H4 (cell line): ENCODE results near the gene SNX10. TPM values are rescaled to one million over a fixed set of nuclear protein-coding genes. Genes with fewer than 3 reads are reported as not detected.

ENCODE experiments used
- DNase-seq: peaks from one replicate; pipeline ENCODE4 v3.0.0-alpha.2; 2015; ENCODE audit warnings: low spot score
- total RNA-seq: library from RNA; depleted of rRNA; stranded (reverse); fragments of >200 nt; shearing (Covaris generic); gene quantifications from 2 replicates; pipeline ENCODE4 v1.2.3, GENCODE V29; 2014

Gene SNX10
- total RNA-seq, 1 experiment from 2014 or later, result 38.2 TPM

DNA sequence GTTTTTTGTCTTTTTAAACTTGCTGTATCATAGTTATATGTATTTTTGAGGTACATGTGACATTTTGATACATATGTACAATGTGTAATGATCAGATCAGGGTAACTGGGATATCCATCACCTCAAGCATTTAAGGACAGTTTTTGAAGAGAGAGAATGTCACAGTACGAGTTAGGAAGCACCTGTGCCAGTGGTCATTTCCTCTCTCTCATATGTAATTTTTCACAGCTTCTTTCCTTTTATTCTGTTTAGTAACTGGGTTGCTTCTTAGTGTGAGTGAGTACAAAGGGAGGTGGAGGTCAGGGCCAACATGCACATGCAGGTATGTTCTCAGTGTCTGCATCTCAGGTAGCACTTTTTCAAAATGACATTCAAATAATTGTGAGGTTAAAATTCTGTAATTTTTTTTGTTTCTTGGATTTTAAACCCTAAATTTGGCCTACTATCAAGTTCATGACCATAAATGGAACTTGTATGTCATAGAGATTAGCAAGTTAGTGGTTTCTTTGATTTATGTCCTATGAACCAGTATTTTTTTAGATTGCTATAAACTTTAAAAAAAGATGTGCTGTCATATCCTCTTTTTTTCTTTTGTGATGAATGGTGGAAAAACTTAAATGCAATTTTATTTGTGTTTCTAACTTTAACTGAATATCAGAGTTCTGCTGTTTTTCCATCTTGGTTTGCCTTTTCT lies 42.7 kb downstream of the SNX10 start:
- no peak for DNase-seq

DNA sequence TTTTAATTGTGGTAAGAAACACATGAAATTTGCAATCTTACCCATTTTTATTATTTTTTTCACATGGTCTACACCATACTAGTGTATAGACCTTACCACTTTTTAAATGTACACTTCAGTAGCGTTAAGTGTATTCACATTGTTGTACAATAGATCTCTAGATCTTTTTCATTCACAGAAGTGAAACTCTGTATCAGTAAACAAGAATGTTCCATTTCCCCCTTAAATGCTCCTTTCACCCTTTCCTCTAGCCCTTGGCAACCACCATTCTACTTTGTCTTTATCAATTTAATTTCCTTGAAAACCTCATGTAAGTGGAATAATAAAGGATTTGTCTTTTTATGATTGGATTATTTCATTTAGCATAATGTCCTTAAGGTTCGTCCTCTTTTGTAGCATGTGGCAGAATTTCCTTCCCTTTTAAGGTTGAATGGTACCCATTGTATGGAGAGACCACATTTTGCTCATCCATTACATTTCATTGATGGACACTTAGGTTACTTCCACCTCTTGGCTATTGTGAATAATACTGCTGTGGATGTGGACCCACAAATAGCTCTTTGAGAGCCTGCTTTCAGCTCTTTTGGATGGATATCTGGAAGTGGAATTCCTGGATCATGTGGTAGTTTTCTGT lies 45.7 kb downstream of the SNX10 start:
- DNase-seq, result no peak

DNA sequence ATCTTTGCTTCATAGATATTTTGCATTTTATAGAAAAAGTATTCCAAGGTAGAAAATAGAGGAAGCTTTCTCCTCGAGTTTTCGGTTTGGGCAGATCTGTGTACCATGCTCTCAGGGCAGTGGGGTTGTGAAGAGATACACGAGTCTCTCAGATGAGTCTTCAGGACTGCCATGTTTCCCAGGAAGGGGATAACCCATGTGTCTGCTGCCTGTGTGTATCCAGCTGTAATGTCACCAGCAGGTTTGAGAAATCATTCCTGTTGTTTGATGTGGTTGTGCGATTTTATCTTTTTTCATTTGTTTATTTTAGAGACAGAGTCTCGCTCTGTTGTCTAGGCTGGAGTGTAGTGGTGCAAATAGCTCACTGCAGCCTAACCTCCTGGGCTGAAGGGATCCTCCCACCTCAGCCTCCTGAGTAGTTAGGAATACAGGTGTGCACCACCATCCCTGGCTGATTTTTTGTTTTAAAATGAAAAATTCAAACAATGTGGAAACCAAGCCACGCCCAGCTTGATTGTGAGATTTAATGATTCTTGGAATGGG lies 48.9 kb downstream of the SNX10 start:
- no peak for DNase-seq

DNA sequence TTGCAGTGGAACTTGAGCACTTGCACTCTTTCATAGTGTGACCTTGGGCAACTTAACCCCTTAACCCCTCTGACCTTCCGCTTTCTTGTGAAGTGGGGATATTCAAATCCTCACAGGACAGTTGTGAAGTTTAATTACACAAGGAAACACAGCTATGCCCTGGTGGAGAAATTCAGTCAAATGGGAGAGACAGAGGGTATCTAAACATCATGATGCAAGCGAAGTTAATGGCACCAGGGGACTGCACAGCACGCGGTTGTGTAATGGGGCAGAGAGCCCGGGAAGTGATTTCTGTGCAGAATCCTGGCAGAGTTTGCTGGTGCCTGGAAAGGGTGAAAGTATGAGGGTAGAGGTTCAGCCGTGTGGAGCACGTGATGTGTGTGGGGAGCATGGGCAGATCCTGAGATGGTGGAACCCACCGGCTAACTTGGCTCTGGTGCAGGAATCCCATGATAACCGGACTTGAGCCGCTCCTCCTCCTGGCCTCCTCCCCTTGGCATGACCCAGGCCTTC lies 51.7 kb downstream of the SNX10 start:
- no peak for DNase-seq

DNA sequence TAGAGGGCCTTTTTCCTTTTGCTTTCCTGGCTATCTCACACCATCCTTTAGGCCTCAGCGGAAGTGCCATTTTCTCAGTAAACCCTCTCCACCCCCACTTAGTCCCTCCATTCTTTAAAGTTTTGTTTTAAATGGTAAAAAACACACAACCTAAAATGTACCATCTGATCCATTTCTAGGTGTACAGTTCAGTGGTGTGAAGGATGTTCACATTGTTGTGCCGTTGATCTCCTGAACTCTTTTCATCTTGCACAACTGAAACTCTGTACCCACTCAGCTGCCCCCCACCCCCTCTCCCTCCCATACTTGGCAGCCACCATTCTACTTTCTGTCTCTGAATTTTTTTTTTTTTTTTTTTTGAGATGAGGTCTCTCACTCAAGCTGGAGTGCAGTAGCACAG lies 52.2 kb downstream of the SNX10 start:
- DNase-seq, result no peak

DNA sequence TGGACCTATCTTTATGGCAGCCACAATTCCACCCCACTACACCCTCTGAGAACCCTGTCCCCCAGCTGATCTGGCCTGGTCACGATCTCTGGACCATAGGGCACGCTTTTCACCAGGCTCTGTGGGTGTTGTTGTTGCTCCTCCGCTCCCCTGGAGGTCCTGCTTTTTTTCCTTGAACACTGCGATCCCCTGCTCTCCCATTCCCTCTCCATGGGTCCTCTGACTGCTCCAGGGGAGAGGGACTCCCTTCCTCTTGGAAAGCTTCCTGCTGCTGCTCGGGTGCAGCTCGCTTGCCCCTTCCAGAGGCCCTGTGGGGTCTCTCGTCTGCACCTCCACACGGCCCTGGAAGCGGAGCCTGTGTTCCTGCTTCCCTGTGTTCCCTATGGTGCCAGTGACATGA lies 53.5 kb downstream of the SNX10 start:
- no peak for DNase-seq

DNA sequence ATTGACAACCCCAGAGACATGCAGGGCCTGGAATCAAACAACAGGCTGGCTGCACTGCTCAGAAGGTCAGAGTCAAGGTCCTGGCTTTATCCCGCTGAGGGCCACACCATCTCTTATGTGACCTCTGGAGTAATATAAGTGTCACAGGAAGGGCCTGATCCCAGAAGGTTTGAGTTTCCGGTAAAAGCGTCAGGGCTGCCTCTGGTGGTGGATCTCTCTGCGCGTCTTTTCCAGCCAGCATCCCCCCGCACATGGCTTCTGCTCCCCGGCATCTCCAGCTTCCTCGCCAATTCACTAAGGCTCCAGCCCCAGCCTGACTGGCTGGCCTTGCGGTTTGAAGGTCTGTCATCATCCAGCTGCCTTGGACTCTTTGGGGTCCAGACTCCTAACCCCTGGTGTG lies 54.2 kb downstream of the SNX10 start:
- no peak for DNase-seq

DNA sequence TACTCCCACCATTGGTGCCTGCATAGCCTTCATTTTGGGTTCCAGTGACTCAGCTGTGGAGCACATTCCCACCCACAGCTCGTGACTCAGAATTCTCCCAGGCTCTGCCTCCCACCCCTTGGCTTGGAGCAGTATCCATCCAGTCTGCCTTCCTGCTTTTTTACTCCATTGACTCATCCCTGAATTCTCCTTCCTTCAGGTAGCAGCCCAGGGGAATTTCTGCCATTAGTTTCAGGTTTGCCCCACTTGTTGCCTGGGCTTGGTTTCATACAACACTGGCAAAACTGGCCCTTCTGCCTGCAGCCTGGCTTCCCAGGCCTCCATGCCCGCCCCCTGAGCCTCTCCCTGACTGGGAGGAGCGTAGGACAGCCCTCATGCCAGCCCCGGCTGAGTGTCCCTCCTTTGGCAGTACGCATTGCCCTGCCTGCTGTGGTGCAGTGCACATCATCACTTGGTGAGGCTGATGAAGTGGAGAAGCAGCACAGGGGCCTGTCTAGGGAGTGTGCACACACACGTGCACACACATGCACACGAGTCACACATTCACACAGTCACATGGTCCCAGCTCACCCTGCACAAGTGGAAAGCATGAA lies 55.0 kb downstream of the SNX10 start:
- peak; percentile 64 for DNase-seq

DNA sequence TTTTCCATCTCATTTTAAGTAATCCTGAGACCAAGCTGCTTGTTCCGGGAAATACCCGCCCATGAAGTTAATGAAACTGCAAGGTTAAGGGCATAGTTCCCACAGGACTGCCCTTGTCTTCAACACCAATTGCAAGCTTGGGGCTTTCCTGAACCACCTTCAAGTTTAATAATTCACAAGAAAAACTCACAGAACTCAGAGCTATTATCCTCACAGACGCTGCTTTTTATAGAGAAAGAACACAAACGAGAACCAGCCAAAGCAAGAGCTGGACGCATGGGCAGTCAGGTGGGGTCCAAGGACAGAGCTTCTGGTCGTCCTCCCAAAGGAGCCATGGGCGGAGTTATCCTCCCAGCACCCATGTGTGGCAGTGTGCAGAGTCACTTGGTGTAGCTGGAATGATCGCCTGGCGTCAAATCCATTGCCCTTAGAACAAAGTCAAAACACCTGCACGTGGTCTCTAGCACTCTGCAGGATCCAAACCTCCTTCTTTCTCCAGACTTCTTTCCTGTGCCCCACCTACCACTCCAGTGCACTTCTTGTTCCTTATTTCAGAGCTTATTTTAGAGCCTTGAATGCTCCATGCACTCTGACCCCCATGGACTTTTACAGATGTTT lies 56.7 kb downstream of the SNX10 start:
- DNase-seq, result no peak

DNA sequence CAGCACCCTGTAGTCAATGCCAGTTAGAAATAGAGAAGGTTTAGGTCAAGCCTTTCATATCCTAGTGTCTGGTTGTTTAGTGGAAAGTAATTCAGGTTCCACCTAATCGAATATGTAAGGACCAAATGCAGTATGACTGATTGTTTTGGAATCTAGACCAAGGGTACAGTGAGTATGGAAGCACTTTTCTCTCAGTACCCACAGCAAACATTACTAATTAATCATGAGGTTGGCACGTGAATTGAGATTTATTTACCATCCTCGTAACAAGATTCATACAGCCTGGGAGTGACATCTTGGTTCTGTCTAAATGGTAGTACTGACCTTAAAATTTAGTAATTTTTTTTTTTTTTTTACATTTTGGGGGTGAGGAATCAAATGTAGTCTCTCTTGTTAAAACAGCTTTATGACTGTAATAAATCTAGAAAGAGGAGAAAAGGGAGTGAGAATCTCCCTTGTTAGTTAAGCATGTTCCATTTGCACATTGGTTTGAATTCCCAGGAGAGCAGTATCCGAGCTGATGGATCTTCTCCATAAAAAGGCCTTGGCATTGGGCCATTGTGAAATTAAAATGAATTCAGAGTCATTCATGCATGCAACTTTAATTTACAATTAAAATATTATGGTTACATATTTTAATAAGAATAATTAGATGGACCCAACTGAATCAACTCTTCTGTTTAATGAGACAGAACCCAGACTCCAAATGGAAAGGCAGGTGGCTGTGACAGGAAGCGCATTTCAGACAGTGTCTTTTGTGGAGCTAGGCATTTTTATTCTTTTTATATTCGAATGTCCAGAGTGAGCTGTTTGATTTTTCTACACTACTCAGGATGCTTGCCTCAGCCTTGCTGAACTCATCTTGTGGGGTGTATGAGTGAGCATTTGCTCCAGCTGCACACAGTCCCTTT lies 57.6 kb downstream of the SNX10 start:
- no peak for DNase-seq

DNA sequence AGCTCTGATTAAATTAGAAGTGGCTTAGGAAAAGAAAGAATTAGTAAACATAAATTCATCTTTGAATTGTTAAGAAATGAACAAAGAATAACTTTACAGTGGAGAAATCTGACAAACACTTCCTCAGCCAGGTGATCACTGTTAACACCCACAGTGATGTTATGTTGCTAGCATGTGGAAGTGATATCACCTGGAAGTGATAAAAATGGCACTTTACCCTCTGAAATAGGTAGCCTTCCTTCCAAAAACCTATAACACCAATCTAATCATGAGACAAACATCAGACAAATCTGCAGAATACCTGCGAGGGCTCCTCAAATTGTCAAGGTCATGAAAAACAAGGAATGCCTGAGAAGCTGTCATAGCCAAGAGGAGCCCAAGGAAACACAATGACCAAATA lies 59.5 kb downstream of the SNX10 start:
- DNase-seq, result no peak

DNA sequence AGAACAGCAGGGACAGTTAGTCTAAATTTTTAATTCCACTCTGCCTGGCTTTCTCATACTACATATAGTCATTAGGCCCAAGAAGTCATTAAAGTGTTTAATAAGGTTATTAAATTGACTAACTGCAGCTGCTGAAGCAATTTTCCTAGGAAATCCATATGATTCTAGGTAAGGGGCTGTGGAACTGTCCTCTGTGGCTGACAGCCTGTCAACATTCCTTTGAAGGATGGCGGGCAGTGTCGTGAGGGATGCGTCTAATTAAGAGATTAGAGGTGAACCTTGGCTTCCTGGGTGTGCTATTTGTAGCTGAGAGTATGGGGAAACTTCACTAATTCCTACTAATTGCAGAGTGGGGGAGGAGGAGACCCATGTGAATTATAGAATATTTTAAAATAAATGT lies 64.6 kb downstream of the SNX10 start:
- DNase-seq, result no peak

DNA sequence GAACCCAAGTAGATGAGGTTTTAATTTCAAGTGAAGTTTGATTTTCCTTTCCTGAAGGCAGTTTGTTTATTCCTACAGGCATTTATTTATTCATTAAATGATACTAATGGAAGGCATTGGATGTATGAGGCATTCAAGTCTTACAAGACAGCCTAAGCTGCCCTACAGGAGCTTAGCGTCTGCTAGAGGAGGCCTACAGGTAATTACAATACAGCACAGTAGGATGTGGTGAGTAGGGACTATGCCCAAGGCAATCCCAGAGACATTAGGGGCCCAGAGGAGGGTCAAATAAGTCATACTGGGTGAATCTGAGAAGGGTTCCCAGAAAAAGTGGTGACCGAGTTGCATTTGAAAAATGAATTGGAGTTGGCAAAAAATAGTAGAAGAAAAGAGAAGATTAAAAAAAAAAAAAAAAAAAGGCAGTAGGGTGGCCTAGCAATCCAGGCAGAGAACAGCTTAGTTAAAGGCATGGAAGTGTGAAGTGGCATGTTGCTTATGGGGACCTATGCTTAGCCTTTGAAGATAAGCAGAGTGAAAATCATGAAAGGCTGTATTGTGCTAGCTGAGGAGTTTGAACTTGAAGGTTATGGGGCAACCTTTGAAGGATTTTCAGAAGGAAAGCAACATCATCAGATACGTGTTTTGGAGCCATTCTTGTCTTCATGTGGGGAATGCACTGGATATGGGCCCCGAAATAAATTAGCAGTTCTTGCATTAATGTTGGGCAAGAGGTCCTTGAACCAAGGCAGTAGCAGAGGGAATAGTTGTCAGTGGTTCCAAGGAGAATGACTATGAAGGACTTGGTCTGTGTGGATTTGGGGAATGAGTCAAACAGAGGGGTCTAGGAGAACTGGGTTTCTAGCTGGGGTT lies 65.5 kb downstream of the SNX10 start:
- DNase-seq, result no peak

DNA sequence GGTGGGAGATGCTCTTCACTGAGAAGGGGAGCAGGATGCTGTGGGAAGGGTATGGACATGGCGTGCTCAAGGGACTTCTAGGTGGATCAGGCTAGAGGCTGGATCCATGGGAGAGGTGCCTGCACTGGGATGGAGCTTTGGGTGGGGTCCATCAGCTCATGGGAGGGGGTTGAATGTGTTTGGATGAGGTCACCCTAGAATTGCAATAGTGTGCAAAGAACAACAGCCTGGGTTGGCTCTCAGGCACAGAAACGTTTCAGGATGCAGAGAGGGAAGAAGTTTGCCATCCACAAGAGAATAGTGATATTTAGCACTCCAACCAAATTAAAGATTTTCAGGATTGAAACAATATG lies 66.1 kb downstream of the SNX10 start:
- no peak for DNase-seq

DNA sequence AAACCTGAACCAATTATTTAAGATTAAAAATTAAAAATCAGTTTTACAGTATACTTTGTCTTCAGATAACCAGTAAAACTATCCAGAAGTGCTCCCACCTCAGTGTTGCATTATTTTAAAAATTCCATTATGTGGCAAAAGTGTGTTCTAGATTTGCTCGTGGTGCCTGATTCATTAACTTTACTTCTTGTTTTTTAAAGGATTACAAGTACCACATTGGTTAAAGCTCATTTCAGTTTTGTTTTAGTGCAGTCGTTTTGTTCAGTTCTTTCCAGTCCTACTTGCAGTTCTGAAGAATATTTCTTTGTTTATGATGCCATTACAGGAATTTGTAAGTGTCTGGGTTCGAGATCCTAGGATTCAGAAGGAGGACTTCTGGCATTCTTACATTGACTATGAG lies 69.0 kb downstream of the SNX10 start:
- no peak for DNase-seq

DNA sequence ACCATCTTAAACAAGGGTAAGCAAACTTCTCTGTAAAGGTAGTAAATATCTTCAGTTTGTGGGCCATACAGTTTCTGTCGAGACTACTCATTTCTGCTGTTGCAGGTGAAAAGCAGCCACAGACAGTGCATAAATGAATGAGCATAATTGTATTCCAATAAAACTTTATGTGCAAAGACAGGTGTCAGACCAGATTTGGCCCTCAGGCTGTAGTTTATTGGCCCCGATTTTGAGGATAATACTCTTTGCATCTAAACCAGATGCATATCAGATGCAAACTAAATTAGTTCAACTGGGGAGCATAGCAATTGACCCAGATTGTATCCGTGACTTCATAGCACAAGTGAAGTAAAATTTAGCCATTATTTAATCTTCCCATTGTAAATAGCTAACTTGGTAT lies 70.0 kb downstream of the SNX10 start:
- DNase-seq, result no peak

DNA sequence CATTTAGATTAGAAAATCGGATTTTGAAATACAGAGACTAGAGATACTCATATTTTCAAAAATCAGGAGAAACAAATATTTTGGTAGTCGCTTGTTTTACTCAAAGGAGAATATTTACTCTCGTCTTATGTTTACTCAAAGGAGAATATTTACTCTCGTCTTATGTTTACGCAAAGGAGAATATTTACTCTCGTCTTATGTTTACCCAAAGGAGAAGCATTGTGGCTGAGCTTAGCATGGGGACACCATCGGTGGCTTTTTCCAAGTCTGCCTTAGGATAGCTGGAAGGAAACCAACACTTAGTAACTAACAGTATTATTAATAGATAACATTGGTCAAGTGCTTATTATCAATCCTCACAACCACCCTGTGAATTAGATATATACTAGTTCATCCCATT lies 71.8 kb downstream of the SNX10 start:
- no peak for DNase-seq

DNA sequence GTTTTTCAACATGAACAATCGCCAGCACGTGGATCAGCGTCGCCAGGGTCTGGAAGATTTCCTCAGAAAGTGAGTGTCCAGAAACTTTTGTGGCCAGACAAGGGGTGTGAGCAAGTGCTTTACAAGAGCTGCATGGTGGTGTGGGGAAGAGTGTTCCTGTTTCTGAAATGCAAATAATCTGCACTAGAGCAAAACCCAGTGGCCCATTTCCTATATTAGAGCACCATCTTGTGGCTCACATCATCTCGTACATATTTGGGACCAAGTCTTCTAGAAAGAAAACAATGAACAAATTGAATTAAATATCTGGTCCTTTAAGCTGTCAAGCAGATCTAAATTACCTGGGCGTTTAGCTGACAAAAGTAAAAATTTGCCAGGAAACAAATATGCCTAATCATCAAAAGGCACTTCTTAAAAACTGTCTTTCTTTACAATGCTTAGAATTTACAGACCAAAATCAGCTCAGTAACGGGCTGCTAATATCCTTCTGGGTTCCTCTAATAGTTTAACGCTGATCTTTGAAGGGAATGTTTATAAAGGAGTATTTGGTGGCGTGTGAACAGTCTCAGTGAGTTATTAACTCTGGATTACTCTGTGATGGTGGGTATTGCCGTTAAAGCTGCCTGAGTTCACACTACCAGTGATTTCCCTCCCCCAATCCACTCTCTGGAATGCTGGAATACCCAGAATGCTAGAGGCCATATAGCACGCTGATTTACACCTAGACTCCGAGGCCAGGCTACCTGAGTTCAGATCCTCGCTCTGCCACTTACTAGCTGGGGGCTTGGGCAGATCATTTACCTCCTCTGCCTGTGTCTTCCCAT lies 73.6 kb downstream of the SNX10 start:
- peak; percentile 83 for DNase-seq

DNA sequence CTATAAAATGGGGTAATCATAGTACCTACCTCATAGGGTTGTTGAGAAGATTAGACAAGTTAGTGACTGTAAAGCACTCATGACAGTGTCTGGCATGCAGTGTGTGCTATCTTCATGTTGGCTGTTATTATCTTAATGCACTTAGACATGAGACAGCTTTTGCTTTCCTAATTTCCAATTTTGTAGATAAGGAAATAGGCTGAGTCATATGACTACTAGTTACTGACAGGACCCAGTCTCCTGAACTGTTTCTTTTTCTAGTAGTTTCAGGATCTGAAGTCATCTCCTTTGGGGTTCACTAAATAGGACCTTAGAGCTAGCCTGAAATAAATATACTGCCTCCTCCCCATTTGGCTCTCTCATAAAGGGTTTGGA lies 74.2 kb downstream of the SNX10 start:
- no peak for DNase-seq

DNA sequence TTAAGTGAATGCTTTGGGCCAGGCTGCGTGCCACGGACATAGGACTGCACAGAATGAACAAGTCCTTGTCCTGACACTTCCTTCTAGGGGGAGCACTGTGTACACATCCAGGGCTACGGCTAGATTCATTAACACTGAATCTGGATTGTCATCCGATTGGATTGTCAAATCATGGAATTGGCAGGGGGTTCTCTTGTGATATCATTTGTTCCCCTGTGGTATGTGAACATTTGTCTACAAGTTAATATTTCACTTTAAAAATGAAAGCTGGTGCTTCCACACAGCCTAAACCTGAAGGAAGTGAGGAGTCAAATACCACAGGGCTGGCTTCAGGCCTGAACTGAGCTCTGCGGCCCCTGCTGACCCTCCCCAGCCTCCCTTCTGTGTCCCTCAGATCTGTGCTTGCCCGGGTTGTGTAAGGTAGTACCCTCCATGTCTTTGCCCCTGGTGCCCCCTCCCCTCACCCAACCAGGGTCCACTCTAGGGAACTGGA lies 75.6 kb downstream of the SNX10 start:
- DNase-seq, result no peak
